ENCODE measurements around the gene SSBP4.

The SSBP4 gene

GRCh38 chr19:18478545-18479311, 59.5 kb downstream of the SSBP4 start:
- Mint-ChIP-seq H3K4me3 (peak overlapping the region; percentile 68), H3K9me3 (no peaks in the 10 kb centered on the region), H3K27me3 (no peaks in the 10 kb centered on the region), H3K36me3 (ENCODE audit: low read depth) (peaks cover 6% of the 10 kb centered on the region), H3K4me1 (ENCODE audit: low read depth) (peaks cover 94% of the 10 kb centered on the region), H3K27ac (peak overlapping the region; percentile 95)
- peak; percentile 71 for DNase-seq

- no peaks in the 10 kb centered on the region for H3K27me3 Mint-ChIP-seq
- peaks cover 94% of the 10 kb centered on the region for H3K4me1 Mint-ChIP-seq (ENCODE audit: low read depth)
- no peak for DNase-seq
- no peaks in the 10 kb centered on the region for H3K9me3 Mint-ChIP-seq
- peak overlapping the region; percentile 15 for H3K4me3 Mint-ChIP-seq
- H3K27ac Mint-ChIP-seq = peak overlapping the region; percentile 95
- H3K36me3 Mint-ChIP-seq (ENCODE audit: low read depth) = peaks cover 6% of the 10 kb centered on the region
These were observed 61.0 kb downstream of the SSBP4 start for GRCh38 chr19:18480006-18480691.

GRCh38 chr19:18481505-18482222, 62.5 kb downstream of the SSBP4 start:
- peak overlapping the region; percentile 89 for H3K27ac Mint-ChIP-seq
- H3K9me3 Mint-ChIP-seq = no peaks in the 10 kb centered on the region
- no peaks in the 10 kb centered on the region for H3K27me3 Mint-ChIP-seq
- peaks cover 2% of the 10 kb centered on the region for H3K36me3 Mint-ChIP-seq (ENCODE audit: low read depth)
- H3K4me3 Mint-ChIP-seq = peak overlapping the region; percentile 50
- peaks cover 95% of the 10 kb centered on the region for H3K4me1 Mint-ChIP-seq (ENCODE audit: low read depth)
- DNase-seq = no peak

- no peak for DNase-seq
- H3K4me1 Mint-ChIP-seq (ENCODE audit: low read depth) = peaks cover 94% of the 10 kb centered on the region
- no peaks in the 10 kb centered on the region for H3K27me3 Mint-ChIP-seq
- H3K4me3 Mint-ChIP-seq = no peak overlapping the region
- peak overlapping the region; percentile 78 for H3K27ac Mint-ChIP-seq
- H3K36me3 Mint-ChIP-seq (ENCODE audit: low read depth) = peaks cover 2% of the 10 kb centered on the region
- no peaks in the 10 kb centered on the region for H3K9me3 Mint-ChIP-seq
These were observed 64.1 kb downstream of the SSBP4 start for GRCh38 chr19:18483119-18483890.

Measured in activated T-cell treated with anti-CD3 and anti-CD28 coated beads, Interleukin-2, amount 50 U/mL, for 24 hours (primary cell).